ENCODE results near the gene CC2D1A.

DNA sequence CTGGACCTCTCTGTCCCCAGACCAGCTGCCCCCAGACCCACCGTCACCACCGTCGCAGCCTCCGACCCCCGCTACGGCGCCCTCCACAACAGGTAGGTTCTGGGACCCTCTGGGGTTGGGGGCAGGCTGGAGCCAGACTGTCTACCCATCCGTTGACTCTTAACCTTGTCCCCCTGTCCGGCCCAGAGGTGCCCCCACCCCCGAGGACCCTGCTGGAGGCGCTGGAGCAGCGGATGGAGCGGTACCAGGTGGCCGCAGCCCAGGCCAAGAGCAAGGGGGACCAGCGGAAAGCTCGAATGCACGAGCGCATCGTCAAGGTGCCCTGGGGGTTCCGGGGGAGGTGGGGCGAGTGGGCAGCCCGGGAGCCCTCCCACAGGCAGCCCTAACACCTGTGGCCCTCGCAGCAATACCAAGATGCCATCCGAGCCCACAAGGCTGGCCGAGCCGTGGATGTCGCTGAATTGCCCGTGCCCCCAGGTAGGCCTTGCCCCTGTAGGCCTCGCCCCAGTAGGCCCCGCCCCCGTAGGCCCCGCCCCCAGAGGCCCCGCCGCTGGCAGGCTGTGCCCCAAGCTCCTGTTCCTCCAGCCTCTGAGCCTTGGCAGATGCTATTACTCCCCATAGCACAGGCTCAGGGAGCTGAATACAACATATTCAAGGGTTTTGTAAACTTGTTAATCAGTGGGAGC is 12.9 kb downstream of the CC2D1A start:
- TF ChIP-seq EZH2 (IDR thresholded peaks at IDR 0.05; ENCODE audit: insufficient read depth, poor library complexity, severe bottlenecking) (no peak), EZH2phosphoT487 (IDR thresholded peaks at IDR 0.05; ENCODE audit: insufficient read depth, low read depth) (no peak)
